Cardiac ventricle fibroblast (primary cell): ENCODE measurements around the gene TSEN54. TPM values are rescaled to one million over a fixed set of nuclear protein-coding genes. Genes with fewer than 3 reads are reported as not detected.

Experiments
- total RNA-seq: library from RNA; depleted of rRNA; stranded (reverse); fragments of >200 nt; gene quantifications from 2 replicates; pipeline ENCODE4 v1.2.3, GENCODE V29; 2015

The TSEN54 gene
- 17.3 and 19.4 TPM in 2 replicates for total RNA-seq

GRCh38 chr17:75516255-75516618 is at the start of gene TSEN54:
TSS of gene TSEN54 (plus strand) at chr17:75516528. CDS start at chr17:75516561, 33 bp downstream.

GRCh38 chr17:75515496-75516254 is 653 bp upstream of the TSEN54 start, which contains the start of gene CASKIN2:
TSS of gene CASKIN2 (minus strand) at chr17:75515537. CDS start at chr17:75513804, 1,733 bp downstream.

DNA sequence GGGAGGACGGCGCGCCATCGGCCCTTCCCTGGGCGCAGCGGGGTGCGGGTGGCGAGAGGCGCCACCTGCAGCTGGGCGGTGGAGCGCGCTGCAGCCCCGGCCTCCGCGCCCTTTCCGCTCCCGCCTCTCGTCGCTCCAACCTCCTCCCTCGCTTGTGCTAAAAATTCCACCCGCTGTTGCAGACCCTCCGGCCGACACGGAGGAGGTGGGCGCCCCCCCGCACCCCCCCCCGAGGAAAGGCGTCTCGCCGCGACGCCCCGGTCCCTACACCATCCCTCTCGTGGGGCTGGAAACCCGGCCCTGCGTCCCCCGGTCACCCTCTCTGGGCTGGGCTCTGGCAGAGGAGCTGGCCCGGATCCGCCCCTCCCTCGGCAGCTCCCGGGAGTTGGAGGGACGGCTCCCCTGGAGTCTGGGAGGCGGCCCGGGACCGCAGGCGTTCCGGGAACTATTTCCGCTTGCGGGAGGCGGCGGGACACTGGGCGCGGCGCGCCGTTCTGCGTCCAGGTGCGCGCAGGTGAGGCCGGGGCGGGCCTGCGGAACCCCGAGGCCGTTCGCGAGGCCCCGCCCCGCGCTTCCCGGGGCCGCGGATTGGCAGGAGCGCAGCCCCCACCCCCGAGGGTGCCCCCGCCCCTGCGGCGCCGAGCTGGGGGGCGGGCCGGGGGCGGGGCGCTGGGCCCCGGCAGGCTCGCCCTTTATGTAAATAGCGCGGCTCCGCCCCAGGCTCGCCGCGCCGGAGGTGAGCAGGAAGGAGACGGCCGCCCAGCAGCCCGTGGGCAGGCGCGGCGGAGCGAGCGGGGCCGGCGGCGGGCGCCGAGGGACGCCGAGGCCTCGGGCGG is 8.9 kb downstream of the TSEN54 start, which contains the start of gene LLGL2:
TSS of gene LLGL2 (plus strand) at position 728 of the 836 bp plus-strand sequence. CDS start 17,730 bp downstream, outside the sequence.

Other genes starting within 250 kb of the TSEN54 start
- gene MIF4GD, start 245.3 kb upstream of the TSEN54 start, total RNA-seq, result 5.5 and 6.0 TPM in 2 replicates
- gene SLC25A19, start 227.1 kb upstream of the TSEN54 start, total RNA-seq, result 2.7 and 4.5 TPM in 2 replicates
- gene GRB2, start 110.8 kb upstream of the TSEN54 start, total RNA-seq, result 51.5 and 100 TPM in 2 replicates
- 32.3 and 51.9 TPM in 2 replicates for gene TMEM94, start 59.9 kb upstream of the TSEN54 start, total RNA-seq
- gene CASKIN2, start 991 bp upstream of the TSEN54 start, total RNA-seq, result 6.9 and 7.1 TPM in 2 replicates
- gene LLGL2, start 9.2 kb downstream of the TSEN54 start, total RNA-seq, result not detected in 2 replicates
- gene MYO15B, start 71.3 kb downstream of the TSEN54 start, total RNA-seq, result 0.37 and 0.83 TPM in 2 replicates
- not detected in 2 replicates for gene SMIM5, start 116.9 kb downstream of the TSEN54 start, total RNA-seq
- gene RECQL5, start 150.6 kb downstream of the TSEN54 start, total RNA-seq, result 10.3 and 13.6 TPM in 2 replicates
- 32.4 and 36.3 TPM in 2 replicates for gene SAP30BP, start 150.8 kb downstream of the TSEN54 start, total RNA-seq
- 0.25 and 0.59 TPM in 2 replicates for gene ITGB4, start 204.9 kb downstream of the TSEN54 start, total RNA-seq
- gene GALK1, start 248.7 kb downstream of the TSEN54 start, total RNA-seq, result 20.0 and 26.4 TPM in 2 replicates